ENCODE data around the gene BOLL.
"Not testable (repeated sequence)": the region's sequence is repeated elsewhere in the genome, so short reads cannot be mapped to it uniquely, and the experiment has no call there.

The BOLL gene

DNA sequence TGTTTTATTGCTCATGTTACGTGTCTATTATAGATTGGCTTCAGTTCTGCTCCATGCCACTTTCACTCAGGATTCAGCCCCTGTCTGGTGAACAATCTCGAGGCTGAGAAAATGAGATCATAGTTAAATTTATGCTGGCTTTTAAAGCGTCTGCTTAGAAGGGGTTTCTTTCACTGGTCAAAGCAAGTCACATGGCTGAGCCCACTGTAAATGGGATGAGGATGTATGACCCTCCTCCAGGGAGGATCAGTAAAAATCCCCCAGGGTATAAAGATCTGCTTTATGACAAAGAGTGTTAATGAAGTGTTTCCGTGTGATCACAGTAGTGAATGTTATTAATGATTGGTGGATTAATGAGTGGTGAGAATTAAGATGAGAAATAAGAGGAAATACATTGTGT is 13.1 kb upstream of the BOLL start:
- DNase-seq (ENCODE audit: low read depth in 2 of 2): no peak

- no peak for DNase-seq (ENCODE audit: low read depth in 2 of 2)
Observed at GRCh38 chr2:197795277-197795676, 10.2 kb upstream of the BOLL start.

DNA sequence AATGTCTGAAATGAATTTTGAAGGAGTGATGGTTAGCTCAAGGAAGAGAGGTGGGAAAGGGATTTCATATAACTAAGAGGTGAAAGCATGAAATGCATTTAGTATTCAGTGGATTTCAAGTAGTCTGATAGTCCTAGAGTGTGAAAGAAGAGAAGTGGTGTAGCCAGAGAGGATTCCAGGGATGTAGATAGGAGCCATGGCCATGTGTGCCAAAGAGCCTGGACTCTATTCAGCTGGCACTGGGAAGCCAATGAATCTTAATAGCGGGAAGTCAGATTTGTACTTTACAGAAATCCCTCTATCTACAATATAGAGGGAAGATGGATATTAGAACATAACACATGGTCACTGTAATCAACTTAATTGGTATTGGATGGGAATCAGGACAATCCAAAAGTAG is 8.3 kb upstream of the BOLL start:
- DNase-seq (ENCODE audit: low read depth in 2 of 2): no peak

DNA sequence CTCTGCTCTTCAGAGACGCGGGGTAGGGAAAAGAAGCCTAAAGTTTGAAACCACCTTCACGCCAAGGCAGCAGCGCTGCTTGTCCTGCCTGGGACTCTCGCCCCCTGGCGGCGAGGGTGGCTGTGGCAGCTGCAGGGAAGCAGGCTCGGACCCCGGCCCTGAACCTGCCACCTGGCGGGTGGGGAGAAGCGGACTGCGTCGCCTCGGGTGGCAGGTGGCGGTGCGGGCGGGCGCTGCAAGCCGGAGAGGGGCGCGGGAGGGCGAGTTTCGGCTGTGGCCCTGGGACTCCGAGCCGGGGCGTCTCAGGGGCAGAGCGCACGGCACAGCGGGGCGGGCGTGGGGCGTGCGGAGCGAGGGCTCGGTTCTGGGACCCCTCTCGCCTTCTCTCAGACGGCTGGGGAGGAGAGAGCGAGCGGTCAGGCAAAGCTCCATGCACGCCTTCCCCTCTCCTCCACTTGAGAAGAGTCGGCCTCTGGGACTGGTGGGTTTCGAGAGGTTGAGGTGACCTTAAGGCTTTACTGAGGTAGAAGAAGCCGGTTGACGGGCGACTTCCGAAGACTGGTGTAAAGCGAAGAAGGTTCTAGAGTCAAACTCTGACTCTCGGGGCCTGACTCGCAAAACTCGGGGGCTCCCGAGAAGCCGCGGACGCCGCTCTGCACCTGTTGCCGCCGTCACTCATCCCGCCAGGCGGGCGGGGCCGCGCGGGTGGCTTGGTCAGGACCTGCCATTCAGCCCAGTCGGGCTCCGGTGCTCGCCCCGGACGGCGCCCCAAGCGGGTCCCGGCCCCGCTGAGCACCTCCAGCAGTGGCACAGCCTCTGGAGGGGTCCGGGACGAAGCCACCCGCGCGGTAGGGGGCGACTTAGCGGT is 1.1 kb upstream of the BOLL start:
- no peak for DNase-seq (ENCODE audit: low read depth in 2 of 2)

GRCh38 chr2:197782126-197782525 is 3.0 kb downstream of the BOLL start:
- no peak for DNase-seq (ENCODE audit: low read depth in 2 of 2)

DNA sequence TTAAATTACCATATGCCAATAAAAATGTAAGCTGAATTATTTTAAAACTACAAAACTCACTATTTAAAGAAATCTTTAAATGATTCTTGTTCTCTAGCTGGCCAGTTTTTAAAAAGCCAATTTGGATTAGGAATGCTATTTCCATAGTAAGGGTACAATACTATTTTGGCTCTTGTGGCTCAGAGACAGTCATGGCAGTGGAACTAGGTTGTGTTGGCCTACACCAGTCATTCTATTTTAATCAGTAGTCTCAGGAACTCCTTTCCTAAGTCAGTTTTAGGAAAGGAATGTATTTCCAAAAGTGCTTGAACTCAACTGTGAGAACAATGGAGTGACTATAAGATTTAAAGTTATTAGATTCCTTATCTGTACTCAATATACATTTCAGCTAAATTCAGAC is 5.9 kb downstream of the BOLL start:
- DNase-seq (ENCODE audit: low read depth in 2 of 2): no peak

DNA sequence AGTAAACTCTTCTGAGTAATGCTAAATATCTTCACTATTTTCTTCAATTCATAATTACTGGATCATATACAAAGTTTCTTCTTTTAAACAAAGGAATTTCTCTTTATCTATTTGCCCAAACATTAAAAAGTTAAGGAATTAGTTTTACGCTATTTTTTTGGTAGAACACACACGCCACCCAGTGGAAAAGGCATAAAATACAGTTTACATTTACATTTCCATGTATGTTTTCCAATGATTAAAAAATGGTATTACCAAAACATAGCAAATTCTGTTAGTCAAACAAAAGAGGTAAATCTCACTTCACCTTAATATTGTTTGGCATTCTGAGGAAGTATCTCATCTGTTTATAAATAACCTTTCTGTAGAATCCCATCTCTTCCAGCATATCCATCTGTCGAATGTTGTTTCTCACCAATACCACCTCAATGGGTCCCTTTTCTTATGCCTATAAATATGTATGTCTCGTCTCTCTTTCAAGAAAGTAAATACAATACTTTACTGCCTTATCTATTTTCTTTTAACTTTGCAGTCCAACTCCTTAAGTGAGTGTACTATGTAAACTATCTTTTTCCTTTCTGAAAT is 7.2 kb downstream of the BOLL start:
- DNase-seq (ENCODE audit: low read depth in 2 of 2): peak in 1 of 2 experiments; percentile 9

DNA sequence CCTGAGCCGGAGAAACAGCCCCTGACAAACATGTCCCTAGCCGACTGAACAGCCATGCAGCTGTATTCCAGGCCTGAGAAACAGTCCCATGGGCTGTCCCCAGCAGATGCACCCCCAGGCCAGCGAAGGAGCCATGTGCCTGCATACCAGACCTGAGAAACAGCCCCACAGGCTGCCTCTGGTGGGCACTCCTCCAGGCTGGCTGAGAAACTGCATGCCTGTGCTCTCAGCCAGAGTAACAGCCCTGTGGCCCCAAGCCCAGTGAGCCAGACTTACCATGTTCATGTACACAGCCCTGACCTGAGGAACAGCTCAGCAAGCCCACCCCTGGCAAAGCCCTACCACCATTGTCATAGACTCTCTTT is 24.8 kb downstream of the BOLL start:
- DNase-seq (ENCODE audit: low read depth in 2 of 2): no peak

DNA sequence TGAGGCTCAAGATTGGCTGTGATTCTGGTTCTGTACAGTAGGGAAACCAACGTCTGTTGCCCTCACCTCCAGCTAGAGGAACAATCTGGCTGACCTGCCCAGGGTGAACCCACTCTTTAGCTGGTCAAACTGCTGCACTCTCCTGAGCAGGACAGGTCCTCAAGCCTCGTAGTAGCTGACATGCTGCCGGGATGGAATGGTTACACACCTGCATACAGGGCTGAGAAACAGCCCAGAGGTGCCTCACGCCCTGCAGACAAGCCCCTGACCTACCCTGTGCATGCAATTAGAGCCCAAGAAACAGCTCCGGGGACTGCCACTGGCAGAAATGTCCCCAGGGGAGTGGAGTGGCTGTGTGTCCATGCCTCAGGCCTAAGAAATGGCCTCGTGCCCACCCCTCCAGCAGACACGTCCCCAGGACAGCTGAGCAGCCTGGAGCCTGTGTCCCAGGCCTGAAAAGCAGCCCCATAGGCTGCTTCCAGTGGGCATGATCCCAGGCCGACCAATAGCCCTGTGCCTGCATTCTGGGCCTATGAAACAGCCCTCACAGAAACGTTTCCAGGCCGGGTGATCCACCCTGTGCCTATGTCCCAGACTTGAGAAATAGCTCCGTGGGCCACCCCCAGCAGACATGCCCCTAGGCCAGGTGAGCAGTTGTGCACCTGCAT is 25.4 kb downstream of the BOLL start:
- DNase-seq (ENCODE audit: low read depth in 2 of 2): no peak

DNA sequence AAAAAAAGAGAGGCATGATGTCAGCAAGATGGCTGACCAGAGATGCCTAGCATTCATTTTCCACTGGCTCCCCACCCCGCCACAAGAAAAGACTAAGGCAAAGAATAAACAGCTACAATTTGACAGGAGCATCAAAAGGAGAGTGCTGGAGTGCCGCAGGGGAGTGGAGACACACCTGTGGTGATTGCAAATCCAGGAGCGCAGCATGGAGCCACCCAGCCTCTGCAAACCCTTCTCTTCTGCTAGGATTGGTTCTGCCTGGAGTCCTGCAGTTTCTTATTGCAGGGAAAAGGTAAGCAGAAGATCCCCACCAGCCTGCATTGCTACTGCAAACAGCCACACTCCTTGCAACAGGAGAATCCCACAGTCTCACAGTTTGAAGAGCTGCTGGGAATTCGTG is 26.1 kb downstream of the BOLL start:
- no peak for DNase-seq (ENCODE audit: low read depth in 2 of 2)

DNA sequence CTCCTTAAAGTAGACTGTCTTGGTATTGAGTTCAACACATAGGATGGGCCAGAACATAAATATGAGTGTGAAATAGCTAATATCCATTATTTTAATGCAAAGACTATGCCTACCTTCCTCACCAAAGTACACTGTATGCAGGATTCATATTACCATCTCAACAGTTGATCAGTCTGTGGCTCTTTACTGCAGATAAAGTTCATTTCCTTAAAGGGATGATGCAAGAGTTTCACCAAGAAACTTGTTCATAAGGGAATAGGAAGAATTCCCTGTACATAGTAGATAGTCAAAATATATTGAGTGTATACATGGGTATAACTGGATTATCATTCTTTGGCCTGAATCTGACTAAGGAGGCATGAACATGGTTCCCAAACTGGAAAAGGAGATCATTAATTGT is 44.9 kb downstream of the BOLL start:
- DNase-seq (ENCODE audit: low read depth in 2 of 2): no peak

- not testable (repeated sequence) for DNase-seq (ENCODE audit: low read depth in 2 of 2)
Observed at GRCh38 chr2:197728555-197729544, 56.3 kb downstream of the BOLL start.

GRCh38 chr2:197727011-197727410 is 58.1 kb downstream of the BOLL start:
- no peak for DNase-seq (ENCODE audit: low read depth in 2 of 2)

- no peak for DNase-seq (ENCODE audit: low read depth in 2 of 2)
Observed at GRCh38 chr2:197717863-197718262, 67.3 kb downstream of the BOLL start.

- DNase-seq (ENCODE audit: low read depth in 2 of 2): no peak
Observed at GRCh38 chr2:197713271-197713670, 71.8 kb downstream of the BOLL start.

GRCh38 chr2:197711578-197711977 is 73.5 kb downstream of the BOLL start:
- no peak for DNase-seq (ENCODE audit: low read depth in 2 of 2)

DNA sequence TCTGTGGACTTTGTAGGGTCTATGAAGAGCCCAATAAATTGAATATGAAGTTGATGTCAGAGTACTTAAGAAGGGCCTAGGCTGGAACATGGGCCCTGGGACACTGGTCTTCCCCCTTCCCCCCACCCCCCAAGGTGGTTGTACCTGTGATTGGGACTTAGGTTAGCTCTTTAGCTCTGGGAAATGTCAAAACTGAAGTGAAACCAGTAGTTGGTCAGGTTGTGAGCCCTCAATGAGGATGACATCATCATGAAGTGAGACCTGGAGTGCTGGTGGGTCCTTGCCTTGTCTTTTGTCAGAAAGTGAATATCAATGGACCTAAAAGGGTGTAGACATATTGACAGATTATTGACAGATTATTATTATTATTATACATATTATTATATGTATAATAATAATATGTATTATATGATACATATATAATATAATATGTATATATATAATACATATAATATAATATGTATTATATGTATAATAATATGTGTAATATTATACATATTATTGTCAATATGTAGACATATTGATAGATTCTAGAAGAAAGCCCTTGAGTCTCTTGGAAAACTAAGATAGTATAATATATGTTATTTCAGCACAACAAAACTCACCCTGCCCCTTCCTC is 74.6 kb downstream of the BOLL start:
- DNase-seq (ENCODE audit: low read depth in 2 of 2): no peak

GRCh38 chr2:197709140-197709539 is 76.0 kb downstream of the BOLL start:
- DNase-seq (ENCODE audit: low read depth in 2 of 2): not testable (repeated sequence)

DNA sequence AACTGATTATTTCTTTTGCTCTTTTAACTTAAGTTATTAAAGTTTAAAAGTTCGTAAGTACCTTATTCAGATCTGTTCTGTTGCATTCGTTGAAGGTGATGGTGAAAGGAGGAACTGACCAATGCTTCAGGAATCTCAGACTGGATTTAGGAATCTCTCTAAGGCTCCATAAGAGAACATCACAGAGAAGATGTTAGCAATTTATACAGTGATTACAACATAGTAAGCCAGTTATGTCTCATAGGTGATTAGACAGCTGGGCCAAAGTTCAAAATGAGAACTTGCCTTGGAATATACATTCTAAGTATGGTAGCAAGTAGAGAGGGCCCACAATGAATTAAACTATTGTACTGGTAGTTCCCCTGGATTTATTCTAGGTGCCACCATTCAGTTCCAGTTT is 76.8 kb downstream of the BOLL start:
- peak; percentile 42 to 52 for DNase-seq (ENCODE audit: low read depth in 2 of 2)

- DNase-seq (ENCODE audit: low read depth in 2 of 2): no peak
Observed at GRCh38 chr2:197707316-197708213, 77.6 kb downstream of the BOLL start.

Measured in fibroblast of skin of left biceps (primary cell).